Breast epithelium (tissue), 3 donors: ENCODE data around the gene IGF2BP2.

ENCODE experiments used
- POLR2A ChIP-seq: fragments of 450-650 bp; IDR thresholded peaks from one replicate; pipeline ENCODE4 v1.6.1; 2016; ENCODE audit warnings: antibody characterized with exemption, mild to moderate bottlenecking, moderate library complexity
- TF ChIP-seq, protein P1 (sequence below), 3 donors: fragments of 450-650 bp; IDR thresholded peaks; one replicate each; pipeline ENCODE4 v1.5.1; 2016 to 2017; ENCODE audit warnings: antibody characterized with exemption in 3 of 3, mild to moderate bottlenecking in 3 of 3, moderate library complexity in 3 of 3

DNA sequence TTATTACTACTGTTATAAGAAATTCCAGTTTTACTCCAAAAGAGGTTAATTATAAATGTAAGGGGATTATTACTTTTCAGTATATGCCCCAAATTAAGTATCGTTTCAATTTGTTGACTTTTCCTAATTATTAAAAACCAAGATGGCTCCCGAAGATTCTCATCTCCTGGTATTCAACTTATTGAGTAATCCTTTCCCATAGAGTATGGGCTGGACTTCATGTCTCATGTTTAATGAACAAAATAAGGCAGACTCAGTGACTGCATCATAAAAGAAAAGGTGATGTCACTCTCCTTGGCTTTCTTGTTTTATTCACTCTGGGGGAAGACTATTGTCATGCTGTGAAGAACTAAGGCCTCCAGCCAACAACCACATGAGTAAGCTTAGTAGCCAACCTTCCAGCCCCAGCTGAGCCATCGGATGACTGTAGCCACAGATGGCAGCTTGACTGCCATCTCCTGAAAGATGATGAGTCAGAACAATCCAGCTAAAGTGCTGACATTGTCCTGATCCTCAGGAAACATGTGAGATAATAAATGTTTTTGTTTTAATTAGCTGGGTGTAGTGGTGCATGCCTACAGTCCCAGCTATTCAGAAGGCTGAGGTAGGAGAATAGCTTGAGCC is 17.3 kb downstream of the IGF2BP2 start:
- TF ChIP-seq, protein P1, sequence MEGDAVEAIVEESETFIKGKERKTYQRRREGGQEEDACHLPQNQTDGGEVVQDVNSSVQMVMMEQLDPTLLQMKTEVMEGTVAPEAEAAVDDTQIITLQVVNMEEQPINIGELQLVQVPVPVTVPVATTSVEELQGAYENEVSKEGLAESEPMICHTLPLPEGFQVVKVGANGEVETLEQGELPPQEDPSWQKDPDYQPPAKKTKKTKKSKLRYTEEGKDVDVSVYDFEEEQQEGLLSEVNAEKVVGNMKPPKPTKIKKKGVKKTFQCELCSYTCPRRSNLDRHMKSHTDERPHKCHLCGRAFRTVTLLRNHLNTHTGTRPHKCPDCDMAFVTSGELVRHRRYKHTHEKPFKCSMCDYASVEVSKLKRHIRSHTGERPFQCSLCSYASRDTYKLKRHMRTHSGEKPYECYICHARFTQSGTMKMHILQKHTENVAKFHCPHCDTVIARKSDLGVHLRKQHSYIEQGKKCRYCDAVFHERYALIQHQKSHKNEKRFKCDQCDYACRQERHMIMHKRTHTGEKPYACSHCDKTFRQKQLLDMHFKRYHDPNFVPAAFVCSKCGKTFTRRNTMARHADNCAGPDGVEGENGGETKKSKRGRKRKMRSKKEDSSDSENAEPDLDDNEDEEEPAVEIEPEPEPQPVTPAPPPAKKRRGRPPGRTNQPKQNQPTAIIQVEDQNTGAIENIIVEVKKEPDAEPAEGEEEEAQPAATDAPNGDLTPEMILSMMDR (IDR thresholded peaks at IDR 0.05), result no peak
- no peak for TF ChIP-seq POLR2A
